Measurements from ENCODE around the gene WAC. TPM values are rescaled to one million over a fixed set of nuclear protein-coding genes. Genes with fewer than 3 reads are reported as not detected.

The WAC gene
- total and polyA plus RNA-seq, 2 experiments from 2014 or later: 59.4 to 116 TPM

- TF ChIP-seq, protein P1, sequence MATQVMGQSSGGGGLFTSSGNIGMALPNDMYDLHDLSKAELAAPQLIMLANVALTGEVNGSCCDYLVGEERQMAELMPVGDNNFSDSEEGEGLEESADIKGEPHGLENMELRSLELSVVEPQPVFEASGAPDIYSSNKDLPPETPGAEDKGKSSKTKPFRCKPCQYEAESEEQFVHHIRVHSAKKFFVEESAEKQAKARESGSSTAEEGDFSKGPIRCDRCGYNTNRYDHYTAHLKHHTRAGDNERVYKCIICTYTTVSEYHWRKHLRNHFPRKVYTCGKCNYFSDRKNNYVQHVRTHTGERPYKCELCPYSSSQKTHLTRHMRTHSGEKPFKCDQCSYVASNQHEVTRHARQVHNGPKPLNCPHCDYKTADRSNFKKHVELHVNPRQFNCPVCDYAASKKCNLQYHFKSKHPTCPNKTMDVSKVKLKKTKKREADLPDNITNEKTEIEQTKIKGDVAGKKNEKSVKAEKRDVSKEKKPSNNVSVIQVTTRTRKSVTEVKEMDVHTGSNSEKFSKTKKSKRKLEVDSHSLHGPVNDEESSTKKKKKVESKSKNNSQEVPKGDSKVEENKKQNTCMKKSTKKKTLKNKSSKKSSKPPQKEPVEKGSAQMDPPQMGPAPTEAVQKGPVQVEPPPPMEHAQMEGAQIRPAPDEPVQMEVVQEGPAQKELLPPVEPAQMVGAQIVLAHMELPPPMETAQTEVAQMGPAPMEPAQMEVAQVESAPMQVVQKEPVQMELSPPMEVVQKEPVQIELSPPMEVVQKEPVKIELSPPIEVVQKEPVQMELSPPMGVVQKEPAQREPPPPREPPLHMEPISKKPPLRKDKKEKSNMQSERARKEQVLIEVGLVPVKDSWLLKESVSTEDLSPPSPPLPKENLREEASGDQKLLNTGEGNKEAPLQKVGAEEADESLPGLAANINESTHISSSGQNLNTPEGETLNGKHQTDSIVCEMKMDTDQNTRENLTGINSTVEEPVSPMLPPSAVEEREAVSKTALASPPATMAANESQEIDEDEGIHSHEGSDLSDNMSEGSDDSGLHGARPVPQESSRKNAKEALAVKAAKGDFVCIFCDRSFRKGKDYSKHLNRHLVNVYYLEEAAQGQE (IDR thresholded peaks at IDR 0.05; ENCODE audit: unreplicated experiment): no peak
- TF ChIP-seq EZH2phosphoT487 (IDR thresholded peaks at IDR 0.05; ENCODE audit: unreplicated experiment) (no peak), ZNF114 (CRISPR knock-in tag; IDR thresholded peaks at IDR 0.05) (no peak), ZNF331 (CRISPR knock-in tag; IDR thresholded peaks at IDR 0.05; ENCODE audit: low read depth) (no peak), POLR2AphosphoS5 (IDR thresholded peaks at IDR 0.05; ENCODE audit: low read depth) (no peak)
Measured at GRCh38 chr10:28544058-28544457, 11.1 kb downstream of the WAC start (continued).

GRCh38 chr10:28545967-28546644, 13.2 kb downstream of the WAC start:
- Histone ChIP-seq H4K20me1 (replicated peaks; ENCODE audit: insufficient read depth) (peaks cover 71% of the 10 kb centered on the region), H3K79me2 (replicated peaks; ENCODE audit: insufficient read depth) (peaks cover 100% of the 10 kb centered on the region), H3K9me2 (ENCODE audit: insufficient read depth) (no peaks in the 10 kb centered on the region), H3K4me2 (no peak overlapping the region), H3F3A (replicated peaks; ENCODE audit: low read depth) (no peaks in the 10 kb centered on the region), H3K36me3 (ENCODE audit: insufficient read depth) (peaks cover 27% of the 10 kb centered on the region), H2AFZ (no peak overlapping the region), H3K27ac (ENCODE audit: low read depth) (no peak overlapping the region), H3K27me3 (ENCODE audit: insufficient read depth) (no peaks in the 10 kb centered on the region), H3K4me1 (ENCODE audit: insufficient read depth) (peaks cover 4% of the 10 kb centered on the region; the same call in 1 of the 2 replicates), H3K4me3 (no peak overlapping the region)
- peaks cover 6% of the 10 kb centered on the region for H3K27me3 Mint-ChIP-seq (ENCODE audit: insufficient read depth, low read depth, poor library complexity)
- ATAC-seq: no peak
- H3K36me3 Mint-ChIP-seq (ENCODE audit: low read depth): peaks cover 75% of the 10 kb centered on the region
- no peak overlapping the region for H3K27ac Mint-ChIP-seq
- H3K4me3 Mint-ChIP-seq: no peak overlapping the region
- no peak for DNase-seq (ENCODE audit: low spot score)
- H3K9me3 Mint-ChIP-seq: no peaks in the 10 kb centered on the region
- peaks cover 21% of the 10 kb centered on the region for H3K4me1 Mint-ChIP-seq
- TF ChIP-seq NANOG (IDR thresholded peaks at IDR 0.05; ENCODE audit: borderline replicate concordance) (no peak), STAT1 (IDR thresholded peaks at IDR 0.05; ENCODE audit: unreplicated experiment) (no peak), JUNB (IDR thresholded peaks at IDR 0.05; ENCODE audit: unreplicated experiment) (no peak), POLR2AphosphoS5 (IDR thresholded peaks at IDR 0.05; ENCODE audit: low read depth) (no peak), CTCF (conservative IDR thresholded peaks at IDR 0.05; ENCODE audit: low read depth in 2 of 2) (no peak), ETS1 (IDR thresholded peaks at IDR 0.05) (no peak), EZH2phosphoT487 (IDR thresholded peaks at IDR 0.05; ENCODE audit: unreplicated experiment) (no peak), CREB1 (CRISPR knock-in tag; IDR thresholded peaks at IDR 0.05; ENCODE audit: low read depth) (no peak), EZH2 (IDR thresholded peaks at IDR 0.05; ENCODE audit: low read depth, unreplicated experiment) (no peak), ZNF114 (CRISPR knock-in tag; IDR thresholded peaks at IDR 0.05) (no peak)
- TF ChIP-seq, protein P1 (IDR thresholded peaks at IDR 0.05; ENCODE audit: unreplicated experiment): no peak
